ENCODE results near the gene FABP1.

Gene FABP1

GRCh38 chr2:88136817-88137216 lies 9.0 kb upstream of the FABP1 start:
- Histone ChIP-seq H3K27me3 (replicated peaks) (no peaks in the 10 kb centered on the region), H3K36me3 (replicated peaks) (no peaks in the 10 kb centered on the region), H3K4me3 (ENCODE audit: low read depth, low read length) (no peak overlapping the region), H3K27ac (no peak overlapping the region)
- in situ Hi-C loops (cut with HindIII; ENCODE audit: low pct_ligation_motif_present, low sequenced_read_pairs) = no loop called here
- TF ChIP-seq CTCF (IDR thresholded peaks at IDR 0.05; ENCODE audit: low read depth, low read length, missing control alignments) = no peak
- no peak for DNase-seq

GRCh38 chr2:88133875-88134274 lies 6.0 kb upstream of the FABP1 start:
- Histone ChIP-seq H3K27me3 (replicated peaks) (no peaks in the 10 kb centered on the region), H3K27ac (no peak overlapping the region), H3K4me3 (ENCODE audit: low read depth, low read length) (no peak overlapping the region), H3K36me3 (replicated peaks) (no peaks in the 10 kb centered on the region)
- in situ Hi-C loops (cut with HindIII; ENCODE audit: low pct_ligation_motif_present, low sequenced_read_pairs) = no loop called here
- no peak for TF ChIP-seq CTCF (IDR thresholded peaks at IDR 0.05; ENCODE audit: low read depth, low read length, missing control alignments)
- no peak for DNase-seq

- no peak for DNase-seq
- no peak overlapping the region for H3K4me3 ChIP-seq (ENCODE audit: low read depth, low read length)
- H3K36me3 ChIP-seq (replicated peaks) = no peaks in the 10 kb centered on the region
- no peak for TF ChIP-seq CTCF (IDR thresholded peaks at IDR 0.05; ENCODE audit: low read depth, low read length, missing control alignments)
- in situ Hi-C loops (cut with HindIII; ENCODE audit: low pct_ligation_motif_present, low sequenced_read_pairs) = no loop called here
- no peaks in the 10 kb centered on the region for H3K27me3 ChIP-seq (replicated peaks)
- H3K27ac ChIP-seq = no peak overlapping the region
Measured at GRCh38 chr2:88131999-88132368, 4.1 kb upstream of the FABP1 start.

- Histone ChIP-seq H3K27me3 (replicated peaks) (no peaks in the 10 kb centered on the region), H3K4me3 (ENCODE audit: low read depth, low read length) (no peak overlapping the region)
- in situ Hi-C loops (cut with HindIII; ENCODE audit: low pct_ligation_motif_present, low sequenced_read_pairs) = no loop called here
Measured at GRCh38 chr2:88131201-88131998, 3.5 kb upstream of the FABP1 start.

GRCh38 chr2:88129313-88129959 lies 1.6 kb upstream of the FABP1 start:
- in situ Hi-C loops (cut with HindIII; ENCODE audit: low pct_ligation_motif_present, low sequenced_read_pairs) = no loop called here
- Histone ChIP-seq H3K27me3 (replicated peaks) (no peaks in the 10 kb centered on the region), H3K27ac (no peak overlapping the region), H3K4me3 (ENCODE audit: low read depth, low read length) (no peak overlapping the region), H3K36me3 (replicated peaks) (no peaks in the 10 kb centered on the region)
- TF ChIP-seq CTCF (IDR thresholded peaks at IDR 0.05; ENCODE audit: low read depth, low read length, missing control alignments) = no peak
- no peak for DNase-seq

More at GRCh38 chr2:88131201-88131998, 3.5 kb upstream of the FABP1 start:
- Histone ChIP-seq H3K27ac (no peak overlapping the region), H3K36me3 (replicated peaks) (no peaks in the 10 kb centered on the region)
- no peak for DNase-seq
- TF ChIP-seq CTCF (IDR thresholded peaks at IDR 0.05; ENCODE audit: low read depth, low read length, missing control alignments) = no peak

Data from brain microvascular endothelial cell (primary cell).